SIG-M5 treated with dmso at 0.1 percent for 504 hours (cell line): ENCODE measurements around the gene BCL2.

Experiments
- DNase-seq: peaks from one replicate; lab custom pipeline; 2025; ENCODE audit not compliant: unreplicated experiment; lab: John Stamatoyannopoulos, UW

Gene BCL2

DNA sequence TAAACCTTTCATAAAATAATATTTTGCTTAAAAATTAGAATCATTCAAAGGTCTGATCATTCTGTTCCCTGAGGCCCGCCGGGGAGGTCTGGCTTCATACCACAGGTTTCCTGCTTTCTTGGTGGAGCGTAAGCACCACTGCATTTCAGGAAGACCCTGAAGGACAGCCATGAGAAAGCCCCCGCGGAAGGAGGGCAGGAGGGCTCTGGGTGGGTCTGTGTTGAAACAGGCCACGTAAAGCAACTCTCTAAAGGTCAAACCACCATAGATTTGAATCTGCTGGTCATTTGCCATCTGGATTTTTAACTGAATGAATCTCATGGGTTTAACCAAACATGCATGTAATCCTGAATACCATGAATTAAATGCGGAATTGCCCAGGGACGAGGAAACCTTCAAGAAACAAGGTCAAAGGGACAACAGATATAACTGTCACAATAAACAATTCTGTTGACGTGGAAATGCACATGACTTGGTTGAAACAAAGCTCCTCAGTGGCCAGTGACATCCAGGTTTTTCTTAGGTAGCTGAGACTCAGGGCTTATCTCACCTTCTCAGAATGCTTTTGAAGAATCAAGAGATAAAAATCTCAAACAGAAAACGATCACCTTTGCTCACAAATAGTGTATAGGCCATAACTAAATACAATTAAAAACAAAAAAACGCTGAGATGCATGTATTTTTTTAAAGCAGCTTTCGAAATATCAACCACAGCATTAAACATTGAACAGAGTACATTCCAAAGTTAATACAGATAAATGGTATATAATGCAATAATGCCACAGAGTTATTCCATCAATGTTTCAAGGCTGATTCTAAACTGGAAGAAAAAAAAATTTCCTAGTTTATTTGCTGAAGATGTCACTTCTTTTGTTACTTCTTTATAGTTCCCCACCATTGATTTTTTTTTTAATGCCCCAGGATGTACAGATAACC lies 193.2 kb downstream of the BCL2 start:
- DNase-seq, result no peak

DNA sequence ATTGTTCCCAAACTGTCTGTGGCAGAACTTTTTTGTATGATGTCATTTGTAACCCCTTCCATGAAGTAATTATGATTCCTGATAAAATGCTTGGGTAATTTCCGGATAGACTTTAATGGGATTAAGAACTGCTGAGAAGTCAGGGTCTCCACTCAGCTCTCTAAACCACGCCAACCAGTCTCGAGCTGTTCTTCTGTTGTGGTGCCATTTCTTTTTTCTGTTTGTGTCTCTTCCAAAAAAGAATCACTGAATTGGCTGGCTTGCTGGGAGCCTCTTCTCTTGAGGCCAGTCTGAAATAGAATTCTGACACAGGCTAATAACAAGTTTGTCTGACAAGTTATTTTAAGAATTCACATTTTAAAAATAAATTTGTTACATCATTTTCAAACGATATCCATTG lies 198.9 kb downstream of the BCL2 start:
- no peak for DNase-seq

DNA sequence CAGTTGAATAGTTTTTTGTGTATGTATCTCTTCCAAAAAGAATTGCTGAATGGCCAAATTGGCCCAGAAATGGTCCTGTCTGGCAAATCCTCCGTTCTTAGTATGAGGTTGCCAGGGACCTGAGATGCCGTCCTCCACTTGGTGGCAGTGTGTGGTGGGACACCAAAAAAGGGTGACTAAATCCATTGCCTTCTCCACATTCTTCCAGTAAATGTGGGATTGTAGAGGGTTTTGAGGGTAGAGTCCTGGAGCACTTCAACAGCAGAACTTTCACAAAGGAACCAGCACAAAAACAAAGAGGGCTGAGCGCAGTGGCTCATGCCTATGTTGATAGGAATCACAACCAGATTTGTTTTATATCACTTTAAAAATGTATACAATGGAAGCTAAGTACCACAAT lies 199.9 kb downstream of the BCL2 start:
- DNase-seq, result peak; percentile 39

DNA sequence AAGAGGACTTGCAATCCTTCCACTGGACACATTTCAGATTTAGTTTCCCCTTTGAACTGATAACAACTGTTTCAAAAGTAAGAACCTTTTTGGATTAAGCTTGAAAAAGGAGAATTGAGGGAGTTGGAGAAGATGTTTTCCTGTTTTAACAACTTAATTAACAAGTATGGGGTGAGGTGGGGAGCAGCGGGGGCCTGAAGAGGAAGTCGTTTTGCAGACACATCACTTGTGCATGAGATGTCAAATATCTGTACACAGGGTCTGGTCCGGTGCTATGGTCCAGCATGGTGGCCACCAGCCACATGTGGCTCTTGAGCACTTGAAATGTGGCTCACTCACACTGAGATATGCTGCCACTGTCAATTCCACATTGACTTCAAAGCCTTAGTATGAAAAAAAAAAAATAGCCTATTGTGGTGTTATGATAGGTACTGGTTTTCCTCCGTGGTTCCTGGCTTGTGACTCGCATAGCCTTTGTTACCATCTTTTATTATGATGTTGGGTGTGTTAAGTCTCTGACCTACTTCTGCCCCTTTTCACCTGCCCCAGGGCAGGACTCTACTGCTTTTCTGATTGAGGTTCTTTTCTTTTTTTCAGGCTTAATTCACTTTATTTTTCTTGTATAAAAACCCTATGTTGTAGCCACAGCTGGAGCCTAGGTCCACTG lies 205.5 kb downstream of the BCL2 start:
- DNase-seq, result no peak

DNA sequence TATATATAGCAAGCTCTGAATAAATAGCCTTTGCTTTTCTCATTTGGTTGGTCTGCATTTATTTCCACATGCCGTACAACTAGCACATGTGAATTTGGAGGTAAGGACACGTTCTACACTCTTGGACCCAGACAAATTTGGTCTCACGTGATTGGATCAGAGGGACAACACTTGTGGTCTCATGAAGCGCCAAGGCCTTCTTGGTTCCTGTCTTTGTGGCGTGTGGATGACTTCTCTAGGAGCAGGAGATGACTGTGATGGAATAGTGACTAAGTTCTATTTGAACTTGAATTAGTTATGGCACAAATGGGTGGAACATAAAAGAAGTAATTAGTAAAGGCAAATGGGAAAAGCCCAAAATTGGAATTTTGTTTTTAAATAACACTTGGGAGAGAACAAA lies 206.9 kb downstream of the BCL2 start:
- peak; percentile 69 for DNase-seq

DNA sequence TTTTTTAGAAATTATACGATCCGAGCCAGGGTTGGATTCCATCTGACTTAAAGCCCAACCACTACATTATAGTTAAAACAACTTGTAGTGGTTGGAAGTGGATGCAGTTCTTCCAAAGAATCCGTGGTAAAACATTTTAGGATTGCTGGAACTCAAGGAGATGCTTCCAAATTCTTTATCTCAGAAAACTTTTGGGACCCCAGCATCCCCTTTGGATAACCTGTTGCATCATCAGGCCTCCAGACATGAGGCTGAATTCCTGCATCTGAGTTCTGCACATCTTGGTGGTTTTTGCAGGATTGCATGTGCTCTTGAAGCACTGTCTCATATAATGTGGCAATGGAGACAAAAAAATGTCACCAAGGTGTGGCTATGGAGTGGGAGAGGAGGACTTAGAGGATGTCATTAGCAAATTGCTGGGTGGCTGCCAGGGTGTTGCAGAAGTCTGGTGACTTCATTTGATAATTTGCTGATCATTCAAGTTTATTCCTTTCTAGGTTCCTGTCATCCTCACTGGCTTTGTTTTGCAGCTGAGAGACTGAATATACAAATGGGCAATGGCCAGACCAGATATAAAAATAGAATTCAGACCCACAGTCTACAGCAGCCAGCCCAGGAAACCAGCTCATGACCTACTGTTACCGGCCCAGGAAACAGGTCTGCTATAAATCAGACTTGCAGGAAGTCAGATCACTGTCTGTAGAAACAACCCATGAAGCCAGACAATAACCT lies 207.7 kb downstream of the BCL2 start:
- DNase-seq, result peak; percentile 83

DNA sequence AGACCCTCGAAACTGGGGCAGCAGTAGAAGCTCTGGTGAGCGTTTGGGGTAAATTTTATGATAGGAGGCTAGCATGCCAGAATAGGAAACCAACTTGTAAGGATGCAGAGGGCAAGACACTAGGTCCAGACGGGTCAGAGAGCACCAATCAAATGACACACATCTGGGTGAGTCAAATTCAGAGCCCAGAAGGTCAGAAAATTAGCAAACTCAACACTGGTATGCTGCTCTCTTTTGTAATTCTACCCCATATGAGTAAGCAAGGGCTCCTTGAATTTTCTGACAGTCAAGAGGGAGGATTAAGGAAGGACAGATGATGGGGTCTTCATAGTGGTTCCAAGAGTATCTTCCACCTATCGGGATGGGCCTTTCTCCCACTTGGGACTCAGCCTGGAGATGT lies 209.8 kb downstream of the BCL2 start:
- DNase-seq, result no peak

DNA sequence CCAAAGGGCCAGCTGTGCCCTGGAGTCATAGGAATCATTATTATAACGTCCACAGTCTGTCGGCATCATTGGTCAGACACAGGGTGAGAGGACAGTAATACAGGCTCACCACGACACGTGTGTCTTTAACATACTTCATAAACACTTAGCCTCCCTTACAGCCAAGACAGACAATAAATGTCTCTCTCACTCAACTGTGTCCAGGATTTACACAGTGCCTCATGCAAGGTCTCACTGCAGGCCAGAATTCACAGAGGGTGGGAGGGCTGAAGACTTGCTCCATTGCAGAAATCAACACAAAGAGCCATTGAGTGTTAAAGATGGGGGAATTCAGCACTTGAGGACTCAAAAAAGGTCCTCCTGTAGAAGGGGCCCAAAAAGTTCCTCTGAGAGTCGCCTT lies 210.5 kb downstream of the BCL2 start:
- no peak for DNase-seq

DNA sequence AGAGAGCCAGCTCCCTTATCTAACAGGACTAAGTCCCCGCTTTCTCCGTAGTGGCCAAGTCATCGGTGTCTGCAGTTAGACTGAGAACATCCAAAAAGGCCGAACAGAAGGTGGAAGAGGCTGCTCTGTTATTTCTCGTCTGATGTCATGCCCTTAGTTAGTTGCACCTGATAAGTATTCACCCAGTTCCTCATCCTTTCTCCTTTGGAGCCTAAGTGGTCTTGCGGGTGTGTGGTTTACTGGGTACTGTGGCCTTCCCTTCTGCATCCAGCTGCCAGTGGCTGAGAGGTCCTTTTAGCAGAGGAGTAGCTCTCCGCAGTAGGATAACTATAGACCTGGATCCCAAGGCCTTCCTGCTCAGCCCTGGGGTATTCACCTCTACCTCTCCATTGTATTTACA lies 211.6 kb downstream of the BCL2 start:
- DNase-seq, result no peak

DNA sequence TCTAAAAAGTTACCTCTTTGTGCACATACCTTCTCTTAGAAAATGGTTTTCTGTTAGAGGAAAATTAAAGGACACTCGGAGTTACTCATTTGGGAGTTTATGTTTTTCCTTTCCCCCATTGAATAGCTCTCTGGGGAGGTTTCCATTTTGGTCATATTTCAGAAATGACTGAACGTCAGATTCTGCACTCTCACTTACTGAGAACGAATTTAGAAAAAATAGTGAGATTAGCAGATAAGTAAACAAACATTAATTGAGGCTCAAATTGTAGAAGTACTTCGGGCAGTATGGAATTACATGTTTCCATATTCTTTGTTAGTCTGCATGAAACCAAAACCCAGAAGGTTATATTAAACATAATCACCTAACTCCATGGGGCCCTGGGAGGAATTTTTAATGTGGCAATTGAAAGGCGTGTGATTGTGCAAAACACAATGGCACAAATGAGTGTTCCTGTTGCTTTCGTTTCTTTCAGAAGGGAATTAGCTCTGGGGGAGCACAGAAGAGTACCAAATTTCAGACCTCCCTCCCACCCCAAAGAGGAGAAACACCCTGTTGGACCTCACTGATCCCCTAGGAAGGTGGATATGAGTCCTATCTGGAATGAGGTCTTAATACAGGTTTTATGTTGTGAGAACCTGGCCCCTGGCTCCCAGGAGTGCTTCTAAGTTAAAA lies 212.3 kb downstream of the BCL2 start:
- DNase-seq, result peak; percentile 29

DNA sequence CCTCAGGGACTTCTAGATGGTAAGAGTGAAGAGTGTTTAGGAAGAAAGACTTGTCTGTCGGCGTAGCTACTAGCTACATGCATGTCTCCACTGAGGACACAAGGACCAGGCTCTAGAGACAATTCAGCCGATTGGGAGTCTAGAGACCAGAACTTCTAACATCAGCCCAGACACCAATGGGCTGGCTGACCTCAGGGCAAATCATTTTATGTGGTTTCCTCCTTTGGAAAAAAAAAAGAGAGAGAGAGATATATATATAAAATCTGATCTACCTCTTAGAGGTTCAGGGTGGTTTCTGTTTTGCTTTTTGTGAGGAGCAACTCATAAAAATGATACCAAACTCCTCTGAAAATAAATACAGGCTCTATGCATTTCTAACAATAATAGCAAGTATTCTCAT lies 212.8 kb downstream of the BCL2 start:
- no peak for DNase-seq

DNA sequence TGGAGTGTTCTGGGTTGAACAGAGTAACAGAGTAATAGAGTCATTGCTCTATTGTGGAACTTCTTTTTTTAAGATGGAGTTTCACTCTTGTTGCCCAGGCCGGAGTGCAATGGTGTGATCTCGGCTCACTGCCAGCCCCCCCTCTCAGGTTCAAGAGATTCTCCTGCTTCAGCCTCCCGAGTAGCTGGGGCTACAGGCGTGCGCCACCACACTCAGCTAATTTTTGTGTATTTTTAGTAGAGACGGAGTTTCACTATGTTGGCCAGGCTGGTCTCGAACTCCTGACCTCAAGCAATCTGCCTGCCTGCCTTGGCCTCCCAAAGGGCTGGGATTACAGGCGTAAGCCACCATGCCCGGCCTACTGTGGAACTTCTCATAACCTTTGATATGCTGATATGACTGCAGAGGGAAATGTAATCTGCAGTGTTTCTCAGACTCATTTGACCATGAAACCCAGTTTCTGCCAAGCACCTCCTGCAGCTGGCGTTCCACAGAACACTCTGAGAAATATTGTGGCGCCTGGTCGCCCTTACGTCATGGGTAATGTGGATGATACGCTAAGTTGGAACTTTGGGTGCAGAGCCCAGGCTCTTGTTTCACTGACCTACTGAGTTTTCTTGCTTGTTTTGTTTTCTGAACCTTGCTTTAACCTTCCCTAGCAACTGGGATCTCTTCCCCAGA lies 213.8 kb downstream of the BCL2 start:
- no peak for DNase-seq

DNA sequence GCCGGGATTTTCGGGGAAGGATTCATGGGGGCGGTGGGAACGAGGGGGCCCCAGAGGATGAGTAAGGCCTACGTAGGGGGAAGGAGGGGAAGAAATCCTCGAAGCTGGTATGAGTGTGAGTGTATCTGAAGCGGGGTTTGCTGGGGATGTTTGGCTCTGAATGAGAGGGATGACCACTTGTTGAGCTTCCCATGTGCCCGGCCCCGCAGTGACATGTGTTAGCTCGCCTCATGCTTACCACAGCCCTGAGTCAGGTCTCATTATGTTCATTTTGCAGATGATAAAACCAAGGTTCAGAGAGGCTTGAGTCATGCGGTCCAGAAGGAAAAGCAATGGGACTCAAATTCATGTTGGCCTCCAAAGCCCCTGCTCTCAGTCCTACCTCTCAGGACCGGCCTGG lies 214.7 kb downstream of the BCL2 start:
- no peak for DNase-seq

DNA sequence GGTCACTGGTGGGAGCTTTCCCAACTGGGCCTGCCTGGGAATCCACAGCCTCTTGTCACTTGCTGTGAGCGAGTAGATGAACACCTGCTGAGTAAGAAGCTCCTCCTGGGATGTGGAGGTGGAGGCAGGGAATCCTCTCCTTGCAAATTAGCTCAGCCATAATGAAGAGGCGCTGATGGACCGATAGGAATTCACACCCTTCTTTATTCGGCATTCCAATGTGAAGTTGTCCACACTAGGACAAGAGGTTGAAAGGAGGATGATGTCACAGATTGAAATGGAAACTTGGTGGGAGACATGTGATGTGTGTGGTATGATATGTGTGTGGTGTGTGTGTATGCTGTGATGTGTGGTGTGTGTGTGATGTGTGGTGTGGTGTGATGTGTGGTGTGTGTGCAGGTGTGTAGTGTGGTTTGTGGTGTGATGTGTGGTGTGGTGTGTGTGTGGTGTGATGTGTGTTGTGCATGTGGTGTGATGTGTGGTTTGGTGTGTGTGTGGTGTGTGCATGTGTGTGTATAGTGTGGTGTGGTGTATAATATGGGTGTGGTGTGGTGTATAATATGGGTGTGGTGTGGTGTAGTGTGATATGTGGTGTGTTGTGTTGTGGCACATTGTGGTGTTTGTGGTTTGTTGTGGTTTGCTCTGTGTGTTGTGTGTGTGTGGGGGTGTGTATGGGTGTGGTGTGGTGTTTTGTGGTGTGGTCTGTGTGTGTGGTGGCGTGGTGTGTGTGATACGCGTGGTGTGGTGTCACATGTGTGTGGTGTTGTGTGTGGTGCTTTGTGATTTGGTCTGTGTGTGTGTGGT lies 216.4 kb downstream of the BCL2 start:
- DNase-seq, result no peak

DNA sequence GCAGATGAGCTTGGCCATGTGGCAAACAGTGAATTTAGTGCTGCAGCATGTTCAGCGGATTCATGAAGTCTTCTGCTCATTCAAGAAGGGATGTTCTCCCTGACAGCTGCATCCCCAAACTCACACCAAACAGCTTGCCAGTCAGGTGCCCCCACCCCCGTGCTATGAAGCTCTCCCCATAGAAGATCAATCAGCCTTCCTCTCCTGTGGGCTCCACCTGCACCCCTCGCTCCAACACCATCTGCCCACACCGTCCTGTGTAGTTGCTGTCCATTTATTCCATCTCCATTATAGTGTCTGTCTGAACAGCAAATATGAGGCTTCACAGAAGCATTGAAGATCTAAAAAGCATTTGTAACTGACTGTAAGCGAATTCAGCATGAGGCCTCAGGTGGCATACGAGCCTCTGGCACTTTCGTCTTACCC lies 218.9 kb downstream of the BCL2 start:
- DNase-seq, result no peak

DNA sequence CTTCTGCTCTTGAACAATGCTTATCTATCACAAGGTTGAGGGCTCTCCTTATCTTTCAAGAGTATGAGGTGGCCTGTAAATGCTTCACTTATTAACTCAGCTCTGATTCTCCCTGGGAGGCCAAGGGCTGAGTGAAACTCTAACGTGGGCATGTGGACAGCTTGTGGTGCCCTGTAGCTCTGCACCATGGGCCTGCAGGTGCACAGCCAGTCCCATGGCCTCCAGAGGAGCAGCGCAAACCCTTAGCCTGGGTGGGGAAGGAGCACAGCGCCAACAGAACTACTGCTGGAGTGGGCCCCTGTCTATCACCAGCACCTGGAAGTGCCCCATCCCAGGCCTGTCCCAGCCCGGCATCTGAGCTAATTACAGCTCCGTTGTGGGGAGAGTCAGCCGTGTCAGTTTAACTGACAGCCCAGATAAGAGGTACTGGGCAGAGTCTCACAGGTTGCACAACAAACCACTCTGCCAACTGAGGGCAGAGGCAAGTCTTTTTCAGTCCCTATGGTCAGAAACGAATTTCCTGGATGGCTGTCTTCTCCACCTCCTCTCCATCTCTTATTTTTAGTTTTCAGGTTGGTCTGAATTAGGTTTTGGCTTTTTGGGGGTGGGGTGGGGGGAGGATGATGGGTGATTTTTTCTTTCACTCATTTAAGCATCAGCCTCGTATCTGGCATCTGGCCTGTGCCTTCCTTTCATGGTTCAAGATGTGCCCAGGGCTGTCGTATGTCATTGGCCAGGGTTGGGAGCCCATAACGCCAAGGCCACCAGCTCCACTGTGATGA lies 219.5 kb downstream of the BCL2 start:
- peak; percentile 99 for DNase-seq

DNA sequence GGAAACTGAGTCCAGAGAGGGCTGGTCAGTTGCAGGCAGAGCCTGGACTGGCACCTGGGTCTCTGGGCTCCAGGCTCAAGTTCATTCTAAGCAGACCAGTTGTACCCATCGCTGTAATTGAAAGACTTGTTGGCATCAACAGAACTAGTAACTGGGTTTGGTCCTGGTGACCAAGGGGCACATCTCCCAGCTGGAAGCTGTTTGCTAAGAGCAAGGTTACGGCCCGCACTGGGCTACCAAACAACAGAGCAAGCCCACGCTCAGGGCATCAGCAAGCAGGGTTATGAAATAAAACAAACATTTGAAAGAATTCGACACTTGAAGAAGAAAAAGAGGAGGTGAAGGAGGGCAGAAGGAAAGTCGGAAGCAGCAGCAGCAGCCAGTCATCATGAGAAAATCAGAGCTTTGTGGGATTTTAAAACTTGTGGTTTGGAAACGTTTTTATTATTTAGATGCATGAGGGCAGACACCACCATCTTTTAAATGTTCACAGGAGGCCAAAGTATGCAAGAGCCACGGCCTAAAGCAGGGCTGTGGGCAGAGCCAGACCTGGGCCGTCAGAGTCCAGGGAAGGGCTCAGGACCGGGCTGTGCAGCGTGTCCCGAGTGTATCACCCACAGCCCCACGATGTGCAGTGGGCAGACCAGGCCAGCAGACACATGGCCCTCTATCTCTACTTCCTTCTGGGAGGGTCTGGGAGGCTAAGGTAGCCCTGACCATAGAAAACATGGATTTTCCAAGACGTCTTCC lies 220.3 kb downstream of the BCL2 start:
- DNase-seq, result peak; percentile 71
